ENCODE results near the gene NBAS. TPM values are rescaled to one million over a fixed set of nuclear protein-coding genes. Genes with fewer than 3 reads are reported as not detected.

NBAS gene
- polyA plus RNA-seq, 1 donor from 2014 or later: 31.9 TPM

- Histone ChIP-seq H3K9me2 (ENCODE audit: insufficient read depth, low read length) (no peaks in the 10 kb centered on the region), H4K20me1 (ENCODE audit: insufficient read depth) (no peaks in the 10 kb centered on the region)
Observed at GRCh38 chr2:15432642-15433256, 128.4 kb downstream of the NBAS start.

GRCh38 chr2:15429032-15429431 lies 132.1 kb downstream of the NBAS start:
- no peak overlapping the region for H3K27ac ChIP-seq (ENCODE audit: low read length)
- no peaks in the 10 kb centered on the region for H4K20me1 ChIP-seq (ENCODE audit: insufficient read depth)
- no peak overlapping the region for H3K4me2 ChIP-seq (ENCODE audit: low read length)
- H3K36me3 ChIP-seq (ENCODE audit: insufficient read depth, low read length): no peaks in the 10 kb centered on the region
- no peak overlapping the region for H3K4me3 ChIP-seq (ENCODE audit: low read length)
- no peak overlapping the region for H2AFZ ChIP-seq (ENCODE audit: low read depth, low read length)
- no peaks in the 10 kb centered on the region for H3K9me2 ChIP-seq (ENCODE audit: insufficient read depth, low read length)
- no peak for TF ChIP-seq RAD21 (conservative IDR thresholded peaks at IDR 0.05)
- TF ChIP-seq SMC3 (conservative IDR thresholded peaks at IDR 0.05; ENCODE audit: poor library complexity): no peak
- no peak for TF ChIP-seq TAF1 (IDR thresholded peaks at IDR 0.05; ENCODE audit: low read depth)
- no peak for TF ChIP-seq POLR2AphosphoS5 (IDR thresholded peaks at IDR 0.05)
- no peak for TF ChIP-seq REST (IDR thresholded peaks at IDR 0.05; ENCODE audit: borderline replicate concordance)
- no peak for TF ChIP-seq EZH2 (IDR thresholded peaks at IDR 0.05; ENCODE audit: borderline replicate concordance, insufficient read depth, low read length, poor library complexity, severe bottlenecking)
- no peak for TF ChIP-seq MXI1 (conservative IDR thresholded peaks at IDR 0.05; ENCODE audit: poor library complexity, severe bottlenecking)
- TF ChIP-seq CTCF (IDR thresholded peaks at IDR 0.05; ENCODE audit: poor library complexity, severe bottlenecking): no peak
- TF ChIP-seq EP300 (conservative IDR thresholded peaks at IDR 0.05; ENCODE audit: poor library complexity, severe bottlenecking): no peak
- H3K9me3 ChIP-seq (ENCODE audit: low read length): no peaks in the 10 kb centered on the region
- no peaks in the 10 kb centered on the region for H3K79me2 ChIP-seq (replicated peaks; ENCODE audit: insufficient read depth, low read length)
- no peaks in the 10 kb centered on the region for H3K27me3 ChIP-seq (ENCODE audit: insufficient read depth, low read depth, low read length)
- no peaks in the 10 kb centered on the region for H3F3A ChIP-seq (ENCODE audit: insufficient read depth, low read length, poor library complexity, severe bottlenecking)
- no peak overlapping the region for H3K9ac ChIP-seq (ENCODE audit: low read length)

More at GRCh38 chr2:15432642-15433256, 128.4 kb downstream of the NBAS start:
- H3K36me3 ChIP-seq (ENCODE audit: insufficient read depth, low read length): no peaks in the 10 kb centered on the region
- no peaks in the 10 kb centered on the region for H3K27me3 ChIP-seq (ENCODE audit: insufficient read depth, low read depth, low read length)
- no peak overlapping the region for H3K4me3 ChIP-seq (ENCODE audit: low read length)
- H3K79me2 ChIP-seq (replicated peaks; ENCODE audit: insufficient read depth, low read length): no peaks in the 10 kb centered on the region
- no peaks in the 10 kb centered on the region for H3K9me3 ChIP-seq (ENCODE audit: low read length)
- no peaks in the 10 kb centered on the region for H3F3A ChIP-seq (ENCODE audit: insufficient read depth, low read length, poor library complexity, severe bottlenecking)
- H3K4me2 ChIP-seq (ENCODE audit: low read length): no peak overlapping the region
- no peak overlapping the region for H3K27ac ChIP-seq (ENCODE audit: low read length)
- H3K9ac ChIP-seq (ENCODE audit: low read length): no peak overlapping the region
- TF ChIP-seq SMC3 (conservative IDR thresholded peaks at IDR 0.05; ENCODE audit: poor library complexity) (no peak), EZH2 (IDR thresholded peaks at IDR 0.05; ENCODE audit: borderline replicate concordance, insufficient read depth, low read length, poor library complexity, severe bottlenecking) (no peak), POLR2AphosphoS5 (IDR thresholded peaks at IDR 0.05) (no peak), RAD21 (conservative IDR thresholded peaks at IDR 0.05) (no peak)
- H2AFZ ChIP-seq (ENCODE audit: low read depth, low read length): no peak overlapping the region

Data from neural cell (in vitro differentiated cells).